Measurements from ENCODE around the gene DNAJA2. TPM values are rescaled to one million over a fixed set of nuclear protein-coding genes. Genes with fewer than 3 reads are reported as not detected.

The DNAJA2 gene
- total and polyA plus RNA-seq, 4 donors = 80.2 to 102 (median 87.5) TPM

- no peaks in the 10 kb centered on the region for H3K9me3 ChIP-seq (ENCODE audit: control insufficient read depth, insufficient read depth, low read length)
- peaks cover 88% of the 10 kb centered on the region for H3K36me3 ChIP-seq (ENCODE audit: control insufficient read depth, insufficient read depth, low read length)
- H3K4me1 ChIP-seq (ENCODE audit: control insufficient read depth, insufficient read depth, low read length) = peaks cover 38% of the 10 kb centered on the region
- WGBS (ENCODE audit: insufficient coverage) = 46% methylated on average over 8 of the region's 9 CpGs
- no peak overlapping the region for H3K4me3 ChIP-seq (ENCODE audit: low read depth, low read length)
- peak overlapping the region; percentile 38 for H3K27ac ChIP-seq (ENCODE audit: low read depth, low read length)
- DNase-seq (ENCODE audit: low read depth in 4 of 6, low spot score in 6 of 6) = peak in 4 of 6 donors; percentile 33 to 79 (median 59)
- H3K27me3 ChIP-seq (ENCODE audit: control insufficient read depth, insufficient read depth, low read length) = no peaks in the 10 kb centered on the region
Measured at GRCh38 chr16:46920402-46921068, 52.9 kb downstream of the DNAJA2 start.

- Histone ChIP-seq H3K9me3 (ENCODE audit: control insufficient read depth, insufficient read depth, low read length) (no peaks in the 10 kb centered on the region), H3K4me3 (ENCODE audit: low read depth, low read length) (no peak overlapping the region), H3K4me1 (ENCODE audit: control insufficient read depth, insufficient read depth, low read length) (peaks cover 38% of the 10 kb centered on the region), H3K27me3 (ENCODE audit: control insufficient read depth, insufficient read depth, low read length) (no peaks in the 10 kb centered on the region), H3K27ac (ENCODE audit: low read depth, low read length) (no peak overlapping the region), H3K36me3 (ENCODE audit: control insufficient read depth, insufficient read depth, low read length) (peaks cover 88% of the 10 kb centered on the region)
- no peak for DNase-seq (ENCODE audit: low read depth in 4 of 6, low spot score in 6 of 6)
- 59% methylated on average over 21 of the region's 21 CpGs for WGBS (ENCODE audit: insufficient coverage)
Measured at GRCh38 chr16:46918905-46919792, 54.3 kb downstream of the DNAJA2 start.

GRCh38 chr16:46918400-46918799 is 55.1 kb downstream of the DNAJA2 start:
- Histone ChIP-seq H3K4me1 (ENCODE audit: control insufficient read depth, insufficient read depth, low read length) (peaks cover 32% of the 10 kb centered on the region), H3K27me3 (ENCODE audit: control insufficient read depth, insufficient read depth, low read length) (no peaks in the 10 kb centered on the region), H3K27ac (ENCODE audit: low read depth, low read length) (no peak overlapping the region), H3K36me3 (ENCODE audit: control insufficient read depth, insufficient read depth, low read length) (peaks cover 86% of the 10 kb centered on the region), H3K4me3 (ENCODE audit: low read depth, low read length) (no peak overlapping the region), H3K9me3 (ENCODE audit: control insufficient read depth, insufficient read depth, low read length) (no peaks in the 10 kb centered on the region)
- no peak for DNase-seq (ENCODE audit: low read depth in 4 of 6, low spot score in 6 of 6)
- 92% methylated on average over 9 of the region's 11 CpGs for WGBS (ENCODE audit: insufficient coverage)

- peaks cover 84% of the 10 kb centered on the region for H3K36me3 ChIP-seq (ENCODE audit: control insufficient read depth, insufficient read depth, low read length)
- no peak for DNase-seq (ENCODE audit: low read depth in 4 of 6, low spot score in 6 of 6)
Measured at GRCh38 chr16:46916980-46917379, 56.5 kb downstream of the DNAJA2 start.

GRCh38 chr16:46915483-46916025 is 57.9 kb downstream of the DNAJA2 start:
- 100% methylated on average over 2 of the region's 2 CpGs for WGBS (ENCODE audit: insufficient coverage)
- H3K4me3 ChIP-seq (ENCODE audit: low read depth, low read length) = no peak overlapping the region
- no peak for DNase-seq (ENCODE audit: low read depth in 4 of 6, low spot score in 6 of 6)
- H3K27me3 ChIP-seq (ENCODE audit: control insufficient read depth, insufficient read depth, low read length) = no peaks in the 10 kb centered on the region
- H3K27ac ChIP-seq (ENCODE audit: low read depth, low read length) = no peak overlapping the region
- H3K36me3 ChIP-seq (ENCODE audit: control insufficient read depth, insufficient read depth, low read length) = peaks cover 85% of the 10 kb centered on the region
- peaks cover 43% of the 10 kb centered on the region for H3K4me1 ChIP-seq (ENCODE audit: control insufficient read depth, insufficient read depth, low read length)
- no peaks in the 10 kb centered on the region for H3K9me3 ChIP-seq (ENCODE audit: control insufficient read depth, insufficient read depth, low read length)

More at GRCh38 chr16:46916980-46917379, 56.5 kb downstream of the DNAJA2 start:
- no peaks in the 10 kb centered on the region for H3K9me3 ChIP-seq (ENCODE audit: control insufficient read depth, insufficient read depth, low read length)
- H3K4me3 ChIP-seq (ENCODE audit: low read depth, low read length) = no peak overlapping the region
- H3K4me1 ChIP-seq (ENCODE audit: control insufficient read depth, insufficient read depth, low read length) = peaks cover 43% of the 10 kb centered on the region
- H3K27me3 ChIP-seq (ENCODE audit: control insufficient read depth, insufficient read depth, low read length) = no peaks in the 10 kb centered on the region
- 100% methylated on average over 2 of the region's 3 CpGs for WGBS (ENCODE audit: insufficient coverage)
- H3K27ac ChIP-seq (ENCODE audit: low read depth, low read length) = no peak overlapping the region

- H3K9me3 ChIP-seq (ENCODE audit: control insufficient read depth, insufficient read depth, low read length) = no peaks in the 10 kb centered on the region
- WGBS (ENCODE audit: insufficient coverage) = 92% methylated on average over 7 of the region's 11 CpGs
- peaks cover 44% of the 10 kb centered on the region for H3K4me1 ChIP-seq (ENCODE audit: control insufficient read depth, insufficient read depth, low read length)
- H3K36me3 ChIP-seq (ENCODE audit: control insufficient read depth, insufficient read depth, low read length) = peaks cover 90% of the 10 kb centered on the region
- no peak overlapping the region for H3K27ac ChIP-seq (ENCODE audit: low read depth, low read length)
- H3K4me3 ChIP-seq (ENCODE audit: low read depth, low read length) = no peak overlapping the region
- peak in 1 of 6 donors; percentile 27 for DNase-seq (ENCODE audit: low read depth in 4 of 6, low spot score in 6 of 6)
- no peaks in the 10 kb centered on the region for H3K27me3 ChIP-seq (ENCODE audit: control insufficient read depth, insufficient read depth, low read length)
Measured at GRCh38 chr16:46914556-46915201, 58.8 kb downstream of the DNAJA2 start.

- WGBS (ENCODE audit: insufficient coverage) = 95% methylated on average over 4 of the region's 4 CpGs
- peaks cover 82% of the 10 kb centered on the region for H3K36me3 ChIP-seq (ENCODE audit: control insufficient read depth, insufficient read depth, low read length)
- no peak for DNase-seq (ENCODE audit: low read depth in 4 of 6, low spot score in 6 of 6)
- H3K4me3 ChIP-seq (ENCODE audit: low read depth, low read length) = no peak overlapping the region
- peaks cover 56% of the 10 kb centered on the region for H3K4me1 ChIP-seq (ENCODE audit: control insufficient read depth, insufficient read depth, low read length)
- peak overlapping the region; percentile 69 for H3K27ac ChIP-seq (ENCODE audit: low read depth, low read length)
- H3K9me3 ChIP-seq (ENCODE audit: control insufficient read depth, insufficient read depth, low read length) = no peaks in the 10 kb centered on the region
- H3K27me3 ChIP-seq (ENCODE audit: control insufficient read depth, insufficient read depth, low read length) = no peaks in the 10 kb centered on the region
Measured at GRCh38 chr16:46911650-46912049, 61.8 kb downstream of the DNAJA2 start.

GRCh38 chr16:46911038-46911437 is 62.4 kb downstream of the DNAJA2 start:
- peak in 5 of 6 donors; percentile 64 to 90 (median 71) for DNase-seq (ENCODE audit: low read depth in 4 of 6, low spot score in 6 of 6)
- no peaks in the 10 kb centered on the region for H3K27me3 ChIP-seq (ENCODE audit: control insufficient read depth, insufficient read depth, low read length)
- no peak overlapping the region for H3K4me3 ChIP-seq (ENCODE audit: low read depth, low read length)
- 47% methylated on average over 3 of the region's 3 CpGs for WGBS (ENCODE audit: insufficient coverage)
- H3K27ac ChIP-seq (ENCODE audit: low read depth, low read length) = peak overlapping the region; percentile 69
- H3K4me1 ChIP-seq (ENCODE audit: control insufficient read depth, insufficient read depth, low read length) = peaks cover 58% of the 10 kb centered on the region
- no peaks in the 10 kb centered on the region for H3K9me3 ChIP-seq (ENCODE audit: control insufficient read depth, insufficient read depth, low read length)
- peaks cover 82% of the 10 kb centered on the region for H3K36me3 ChIP-seq (ENCODE audit: control insufficient read depth, insufficient read depth, low read length)
